ENCODE results near the gene LRRC59. TPM values are rescaled to one million over a fixed set of nuclear protein-coding genes. Genes with fewer than 3 reads are reported as not detected.

The LRRC59 gene
- total RNA-seq, 1 experiment from 2014 or later: 106 TPM

GRCh38 chr17:50348522-50349242 lies 48.6 kb downstream of the LRRC59 start:
- H3K27me3 ChIP-seq (ENCODE audit: insufficient read depth, low read length): no peaks in the 10 kb centered on the region; the same call in 1 of the 2 replicates
- peak overlapping the region in 1 of 3 experiments; percentile 10; a peak in 1 of 7 replicates for H3K27ac Mint-ChIP-seq
- no peak overlapping the region for H3K18ac ChIP-seq (ENCODE audit: insufficient read length, low read depth, low read length)
- no peak overlapping the region for H2BK5ac ChIP-seq (ENCODE audit: insufficient read length, low read length)
- H2BK120ac ChIP-seq (ENCODE audit: low read depth, low read length, poor library complexity, severe bottlenecking): no peak overlapping the region
- no peak overlapping the region for H2BK12ac ChIP-seq (ENCODE audit: insufficient read length, low read depth, low read length)
- H2AFZ ChIP-seq (ENCODE audit: low read length): no peak overlapping the region
- peak; percentile 23 for DNase-seq
- peak overlapping the region in 1 of 2 experiments; percentile 43; a peak in 2 of 5 replicates for H3K4me3 Mint-ChIP-seq
- no peak overlapping the region for H3K4me2 ChIP-seq (ENCODE audit: insufficient read depth, insufficient read length, low read length)
- H2BK20ac ChIP-seq (ENCODE audit: low read depth, low read length, poor library complexity, severe bottlenecking): no peak overlapping the region
- no peaks in the 10 kb centered on the region for H3K9me3 ChIP-seq (ENCODE audit: control insufficient read depth, low read depth, low read length)
- no peak overlapping the region for H4K8ac ChIP-seq (replicated peaks; ENCODE audit: insufficient read length, low read depth, low read length)
- no peak overlapping the region for H4K5ac ChIP-seq (ENCODE audit: insufficient read length, low read depth, low read length)
- no peaks in the 10 kb centered on the region for H4K20me1 ChIP-seq (ENCODE audit: control insufficient read depth, insufficient read depth, insufficient read length)
- peaks cover 27 to 30% of the 10 kb centered on the region in 2 experiments for H3K4me1 Mint-ChIP-seq
- H3K23ac ChIP-seq (ENCODE audit: insufficient read length, low read depth, low read length): no peak overlapping the region
- no peaks in the 10 kb centered on the region; a peak in 1 of 5 replicates for H3K9me3 Mint-ChIP-seq
- no peak overlapping the region for H3K56ac ChIP-seq (ENCODE audit: insufficient read length, low read depth, low read length)
- no peaks in the 10 kb centered on the region for H3K79me2 ChIP-seq (ENCODE audit: insufficient read depth, low read length)
- H2AK5ac ChIP-seq (ENCODE audit: insufficient read length, low read length): no peak overlapping the region
- peaks cover 2% of the 10 kb centered on the region; the same call in 1 of the 2 replicates for H3K4me1 ChIP-seq (ENCODE audit: insufficient read depth, low read length)
- H3K27me3 Mint-ChIP-seq (ENCODE audit: low read depth): peaks cover 15% of the 10 kb centered on the region
- H4K91ac ChIP-seq (ENCODE audit: insufficient read length, low read depth, low read length): no peak overlapping the region
- no peak overlapping the region for H3T11ph ChIP-seq (ENCODE audit: low read length)
- no CpG with 5 or more reads among the region's 7 CpGs for WGBS (ENCODE audit: extremely low coverage, insufficient read length, low lambda C conversion rate)
- no peak overlapping the region; the same call in 1 of the 2 replicates for H3K14ac ChIP-seq (ENCODE audit: insufficient read depth, low read length)
- no peak overlapping the region for H2BK15ac ChIP-seq (ENCODE audit: low read depth, low read length)
- H3K9ac ChIP-seq (ENCODE audit: extremely low read depth, insufficient read length, low read length): no peak overlapping the region
- no peak overlapping the region for H3K27ac ChIP-seq (ENCODE audit: insufficient read length, low read depth, low read length)
- peaks cover 9% of the 10 kb centered on the region for H3K23me2 ChIP-seq (ENCODE audit: insufficient read length, low read depth, low read length, poor library complexity, severe bottlenecking)
- no peaks in the 10 kb centered on the region for H3K79me1 ChIP-seq (ENCODE audit: insufficient read depth, low read depth, low read length, poor library complexity, severe bottlenecking)
- H3K4ac ChIP-seq (ENCODE audit: low read depth, low read length): no peak overlapping the region
- TF ChIP-seq, protein P1, sequence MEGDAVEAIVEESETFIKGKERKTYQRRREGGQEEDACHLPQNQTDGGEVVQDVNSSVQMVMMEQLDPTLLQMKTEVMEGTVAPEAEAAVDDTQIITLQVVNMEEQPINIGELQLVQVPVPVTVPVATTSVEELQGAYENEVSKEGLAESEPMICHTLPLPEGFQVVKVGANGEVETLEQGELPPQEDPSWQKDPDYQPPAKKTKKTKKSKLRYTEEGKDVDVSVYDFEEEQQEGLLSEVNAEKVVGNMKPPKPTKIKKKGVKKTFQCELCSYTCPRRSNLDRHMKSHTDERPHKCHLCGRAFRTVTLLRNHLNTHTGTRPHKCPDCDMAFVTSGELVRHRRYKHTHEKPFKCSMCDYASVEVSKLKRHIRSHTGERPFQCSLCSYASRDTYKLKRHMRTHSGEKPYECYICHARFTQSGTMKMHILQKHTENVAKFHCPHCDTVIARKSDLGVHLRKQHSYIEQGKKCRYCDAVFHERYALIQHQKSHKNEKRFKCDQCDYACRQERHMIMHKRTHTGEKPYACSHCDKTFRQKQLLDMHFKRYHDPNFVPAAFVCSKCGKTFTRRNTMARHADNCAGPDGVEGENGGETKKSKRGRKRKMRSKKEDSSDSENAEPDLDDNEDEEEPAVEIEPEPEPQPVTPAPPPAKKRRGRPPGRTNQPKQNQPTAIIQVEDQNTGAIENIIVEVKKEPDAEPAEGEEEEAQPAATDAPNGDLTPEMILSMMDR (conservative IDR thresholded peaks at IDR 0.05): no peak
- H3K36me3 Mint-ChIP-seq (ENCODE audit: insufficient read depth in 1 of 3, low read depth in 3 of 3): peaks cover 9 to 14% (median 11%) of the 10 kb centered on the region in 3 experiments; a peak in 5 of 7 replicates
